Prostate gland (tissue), 2 donors: Measurements from ENCODE around the gene SYCE3.

Experiments
- CTCF ChIP-seq, 4 experiments: fragments of 200-600 bp in 2 of 4; fragments of 450-650 bp in 2 of 4; sonication (generic) in 2 of 4; IDR thresholded peaks; 1 replicate in 3 of 4; 2 replicates in 1 of 4; pipeline ENCODE4 v1.5.1; 2016 to 2019; ENCODE audit warnings: antibody characterized with exemption in 4 of 4, mild to moderate bottlenecking in 2 of 4, moderate library complexity in 2 of 4
- POLR2AphosphoS5 ChIP-seq: sonication (generic); formaldehyde crosslinking; IDR thresholded peaks from one replicate; pipeline ENCODE4 v1.6.1; 2017; ENCODE audit warnings: antibody characterized with exemption

DNA sequence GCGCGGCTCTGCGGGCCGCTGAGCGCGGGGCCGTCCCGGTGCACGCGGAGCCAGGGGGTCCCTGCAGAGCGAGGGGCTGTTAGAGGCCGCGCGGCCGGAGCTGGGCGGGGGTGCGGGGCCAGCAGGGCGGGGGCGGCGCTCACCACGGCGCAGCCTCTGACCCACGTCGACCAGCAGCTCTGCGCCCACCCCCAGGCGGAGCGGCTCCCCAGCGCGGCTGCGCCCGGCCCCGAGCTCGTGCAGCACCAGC is 36.9 kb downstream of the SYCE3 start:
- TF ChIP-seq CTCF (IDR thresholded peaks at IDR 0.05) (peak in 1 of 4 experiments; percentile 36), POLR2AphosphoS5 (no peak)
